Stimulated activated CD8-positive, alpha-beta memory T cell treated with anti-CD3 and anti-CD28 coated beads, Interleukin-15, amount 100 ng/mL, for 48 hours (primary cell): ENCODE results near the gene USP22.

Source experiments
- DNase-seq, 2 donors: peaks; one replicate each; pipeline ENCODE4 v3.0.0-alpha.2; 2020; ENCODE audit warnings: low read depth in 2 of 2

USP22 gene

GRCh38 chr17:21021208-21021803 lies 21.5 kb downstream of the USP22 start:
- no peak for DNase-seq

- DNase-seq, result no peak
Measured at GRCh38 chr17:21020622-21021021, 22.2 kb downstream of the USP22 start.

- DNase-seq, result no peak
Measured at GRCh38 chr17:21019976-21020586, 22.7 kb downstream of the USP22 start.

- no peak for DNase-seq
Measured at GRCh38 chr17:21018894-21019293, 23.9 kb downstream of the USP22 start.

GRCh38 chr17:21017861-21018260 lies 24.9 kb downstream of the USP22 start:
- no peak for DNase-seq

- DNase-seq, result no peak
Measured at GRCh38 chr17:21017256-21017655, 25.6 kb downstream of the USP22 start.

GRCh38 chr17:21016826-21017225 lies 26.0 kb downstream of the USP22 start:
- DNase-seq, result no peak

- no peak for DNase-seq
Measured at GRCh38 chr17:21015564-21015963, 27.2 kb downstream of the USP22 start.

GRCh38 chr17:21014498-21014897 lies 28.3 kb downstream of the USP22 start:
- DNase-seq, result no peak

- DNase-seq, result no peak
Measured at GRCh38 chr17:21013983-21014382, 28.8 kb downstream of the USP22 start.

- no peak for DNase-seq
Measured at GRCh38 chr17:21012736-21013135, 30.1 kb downstream of the USP22 start.

GRCh38 chr17:21010705-21011596 lies 31.9 kb downstream of the USP22 start:
- no peak for DNase-seq

GRCh38 chr17:21008992-21009671 lies 33.7 kb downstream of the USP22 start:
- DNase-seq, result no peak

- no peak for DNase-seq
Measured at GRCh38 chr17:21008160-21008915, 34.5 kb downstream of the USP22 start.

GRCh38 chr17:21007646-21008045 lies 35.2 kb downstream of the USP22 start:
- DNase-seq, result no peak

GRCh38 chr17:21005803-21006202 lies 37.0 kb downstream of the USP22 start:
- DNase-seq, result no peak

GRCh38 chr17:21005367-21005766 lies 37.4 kb downstream of the USP22 start:
- no peak for DNase-seq

- no peak for DNase-seq
Measured at GRCh38 chr17:21004016-21004930, 38.5 kb downstream of the USP22 start.

GRCh38 chr17:21003007-21003621 lies 39.7 kb downstream of the USP22 start:
- no peak for DNase-seq
